PC-9 (cell line): ENCODE data around the gene CCDC194.

ENCODE experiments used
- CTCF ChIP-seq: fragments of 200-600 bp; sonication (generic); conservative IDR thresholded peaks from 2 replicates; pipeline ENCODE4 v1.6.1; 2017; ENCODE audit warnings: mixed run types, antibody characterized with exemption, mild to moderate bottlenecking, moderate library complexity
- EZH2 ChIP-seq: fragments of 200-600 bp; sonication (generic); IDR thresholded peaks from 2 replicates; pipeline ENCODE4 v1.8.0; 2017; ENCODE audit warnings: antibody characterized with exemption, low read depth

GRCh38 chr19:17347361-17347760 lies 46.6 kb downstream of the CCDC194 start:
- TF ChIP-seq CTCF = no peak
- no peak for TF ChIP-seq EZH2
